ENCODE data around the gene SLC25A22. TPM values are rescaled to one million over a fixed set of nuclear protein-coding genes. Genes with fewer than 3 reads are reported as not detected.

SLC25A22 gene
- total RNA-seq, 2 experiments from 2014 or later = 81.1 to 83.9 TPM

- ChIA-PET POLR2A (interaction anchor here (0.7 kb wide), 1 partner anchor 7 kb away, joined by 5 read pairs; no protein-coding TSS in a partner anchor), CTCF (interaction anchor here (0.6 kb wide), 1 partner anchor 38 kb away, joined by 3 read pairs; no protein-coding TSS in a partner anchor)
These were observed 15.5 kb upstream of the SLC25A22 start for GRCh38 chr11:813456-814096.

- ChIA-PET POLR2A (no interaction called here), CTCF (no interaction called here)
These were observed 15.0 kb upstream of the SLC25A22 start for GRCh38 chr11:813072-813455.

- ChIA-PET POLR2A (no interaction called here), CTCF (no interaction called here)
These were observed 14.3 kb upstream of the SLC25A22 start for GRCh38 chr11:812390-812789.

GRCh38 chr11:811446-812245, 13.6 kb upstream of the SLC25A22 start:
- ChIA-PET POLR2A (interaction anchor here (1.0 to 1.3 kb wide), 2 partner anchors 8 to 9 kb away, joined by 5 to 11 read pairs; partner anchors contain the start of gene PNPLA2), CTCF (interaction anchor here (1.5 kb wide), 1 partner anchor 8 kb away, joined by 6 read pairs; the partner anchor contains the start of gene PNPLA2)

GRCh38 chr11:810040-810567, 12.0 kb upstream of the SLC25A22 start:
- ChIA-PET CTCF (interaction anchor here (0.6 to 1.5 kb wide), 3 partner anchors 9 to 25 kb away, joined by 3 to 6 read pairs (median 3); partner anchors contain the start of gene PNPLA2), POLR2A (interaction anchor here (0.6 to 2.0 kb wide), 7 partner anchors 9 to 274 kb away, joined by 3 to 16 read pairs (median 5); partner anchors contain the start of genes GATD1 and PNPLA2)

- ChIA-PET CTCF (interaction anchor here (0.6 to 1.6 kb wide), 4 partner anchors 10 to 26 kb away, joined by 3 to 4 read pairs (median 4); partner anchors contain the start of gene PNPLA2), POLR2A (interaction anchor here (0.6 to 2.0 kb wide), 6 partner anchors 10 to 52 kb away, joined by 3 to 16 read pairs (median 5); partner anchors contain the start of genes GATD1 and PNPLA2)
These were observed 11.4 kb upstream of the SLC25A22 start, which contains the start of gene RPLP2 for GRCh38 chr11:809287-810039. Gene RPLP2, plus strand, starts transcription at chr11:809967. Its CDS starts 268 bp downstream, at chr11:810235.

GRCh38 chr11:808427-809286, 10.6 kb upstream of the SLC25A22 start:
- ChIA-PET POLR2A (interaction anchor here (0.8 to 2.0 kb wide), 5 partner anchors 11 to 31 kb away, joined by 3 to 16 read pairs (median 4); partner anchors contain the start of genes GATD1 and PNPLA2), CTCF (interaction anchor here (0.8 to 2.3 kb wide), 5 partner anchors 10 to 112 kb away, joined by 3 to 5 read pairs (median 4); partner anchors contain the start of gene PNPLA2)

GRCh38 chr11:804599-804964, 6.5 kb upstream of the SLC25A22 start:
- ChIA-PET CTCF (no interaction called here), POLR2A (interaction anchor here (0.7 kb wide), 1 partner anchor 356 kb away, joined by 4 read pairs; no protein-coding TSS in a partner anchor)

GRCh38 chr11:803770-804598, 5.9 kb upstream of the SLC25A22 start:
- POLR2A ChIA-PET = interaction anchor here (0.7 kb wide), 1 partner anchor 355 kb away, joined by 4 read pairs; no protein-coding TSS in a partner anchor
- CTCF ChIA-PET = interaction anchor here (1.1 kb wide), 1 partner anchor 38 kb away, joined by 3 read pairs; no protein-coding TSS in a partner anchor

GRCh38 chr11:803467-803742, 5.3 kb upstream of the SLC25A22 start:
- ChIA-PET CTCF (interaction anchor here (1.1 kb wide), 1 partner anchor 37 kb away, joined by 3 read pairs; no protein-coding TSS in a partner anchor), POLR2A (interaction anchor here (0.6 kb wide), 1 partner anchor 8 kb away, joined by 5 read pairs; no protein-coding TSS in a partner anchor)

GRCh38 chr11:802693-803466, 4.8 kb upstream of the SLC25A22 start:
- CTCF ChIA-PET = no interaction called here
- POLR2A ChIA-PET = interaction anchor here (0.6 kb wide), 1 partner anchor 8 kb away, joined by 5 read pairs; no protein-coding TSS in a partner anchor

GRCh38 chr11:802018-802617, 4.0 kb upstream of the SLC25A22 start:
- POLR2A ChIA-PET = no interaction called here
- CTCF ChIA-PET = no interaction called here

GRCh38 chr11:801097-801780, 3.2 kb upstream of the SLC25A22 start:
- POLR2A ChIA-PET = no interaction called here
- CTCF ChIA-PET = no interaction called here

- CTCF ChIA-PET = no interaction called here
These were observed 2.4 kb upstream of the SLC25A22 start for GRCh38 chr11:800473-800872.

GRCh38 chr11:799641-800316, 1.7 kb upstream of the SLC25A22 start:
- POLR2A ChIA-PET = no interaction called here
- CTCF ChIA-PET = interaction anchor here (1.0 kb wide), 1 partner anchor 8 kb away, joined by 5 read pairs; no protein-coding TSS in a partner anchor

More at GRCh38 chr11:800473-800872, 2.4 kb upstream of the SLC25A22 start:
- POLR2A ChIA-PET = no interaction called here

All from activated CD8-positive, alpha-beta memory T cell treated with anti-CD3 and anti-CD28 coated beads for 36 hours (primary cell).